T-helper 17 cell (primary cell): Measurements from ENCODE around the gene FAM47A. TPM values are rescaled to one million over a fixed set of nuclear protein-coding genes. Genes with fewer than 3 reads are reported as not detected.

Experiments
- ATAC-seq: fragments of 150-1000 bp; cut with Tn5 transposase; 2 replicates; pipeline ENCODE4 v1.10.0; 2021; ENCODE audit warnings: mild to moderate bottlenecking, moderate library complexity
- DNase-seq, 3 donors: peaks; one replicate each; pipeline versions ENCODE4 v3.0.0 to v3.0.0-alpha.2; 2020 to 2021
- H3K9me3 ChIP-seq: one replicate; pipeline ENCODE4 v1.7.0; 2013; ENCODE audit warnings: low read length, mild to moderate bottlenecking; ENCODE audit not compliant: control insufficient read depth, poor library complexity, severe bottlenecking
- H3K27ac Mint-ChIP-seq: one replicate; pipeline ENCODE4 v1.8.0; 2022; ENCODE audit warnings: mild to moderate bottlenecking, moderate library complexity, mixed read lengths
- H3K27me3 Mint-ChIP-seq: one replicate; pipeline ENCODE4 v1.8.0; 2022; ENCODE audit warnings: mixed read lengths
- H3K36me3 Mint-ChIP-seq: one replicate; pipeline ENCODE4 v1.8.0; 2022; ENCODE audit warnings: low read depth, mixed read lengths
- H3K4me1 Mint-ChIP-seq: one replicate; pipeline ENCODE4 v1.8.0; 2022; ENCODE audit warnings: mild to moderate bottlenecking, mixed read lengths
- H3K4me3 Mint-ChIP-seq: one replicate; pipeline ENCODE4 v1.8.0; 2022; ENCODE audit warnings: mild to moderate bottlenecking, moderate library complexity, mixed read lengths
- total RNA-seq, 4 donors: library from RNA in 2 of 4; stranded (reverse) in 2 of 4; gene quantifications; one replicate each; pipeline ENCODE4 v1.2.3 and lab custom pipeline; 2022 to 2026

Gene FAM47A
- total RNA-seq (not detected), total RNA-seq (lab: John Stamatoyannopoulos, UW) (0 reads per million in 2 donors)

DNA sequence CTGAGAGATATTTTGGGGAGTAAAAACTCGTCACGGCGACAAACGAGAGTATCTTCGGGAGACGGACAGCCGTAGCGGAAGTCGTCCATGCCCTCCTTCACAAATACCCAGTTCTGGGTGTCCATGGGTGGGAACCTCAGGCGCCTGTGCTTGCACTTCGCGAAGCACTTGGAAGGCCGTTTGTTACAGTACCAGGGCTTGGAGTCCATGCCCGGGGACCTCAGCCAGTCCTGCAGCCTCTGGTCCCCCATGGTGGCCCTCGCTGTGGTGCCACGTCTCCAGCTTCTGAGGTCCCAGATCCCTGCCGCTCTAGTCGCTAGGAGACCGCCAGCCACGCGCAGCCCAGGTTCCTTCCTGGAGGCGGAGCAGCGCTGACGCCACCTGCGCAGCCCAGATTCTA, at the start of gene FAM47A:
Gene FAM47A (minus strand): TSS at position 287 of the 400 bp plus-strand sequence. CDS start 36 bp downstream, at position 251.
- H3K27me3 Mint-ChIP-seq, result no peaks in the 10 kb centered on the region
- no peaks in the 10 kb centered on the region for H3K9me3 ChIP-seq
- DNase-seq (no peak), ATAC-seq (no peak)
- no peak within 1 kb of the TSS for H3K4me3 Mint-ChIP-seq
- H3K36me3 Mint-ChIP-seq, result no peaks in the 10 kb centered on the region
- no peaks in the 10 kb centered on the region for H3K4me1 Mint-ChIP-seq
- H3K27ac Mint-ChIP-seq, result no peak within 1 kb of the TSS

- Mint-ChIP-seq H3K4me3 (no peak overlapping the region), H3K4me1 (no peaks in the 10 kb centered on the region), H3K27me3 (no peaks in the 10 kb centered on the region), H3K36me3 (no peaks in the 10 kb centered on the region), H3K27ac (no peak overlapping the region)
- ATAC-seq (no peak), DNase-seq (no peak)
- no peaks in the 10 kb centered on the region for H3K9me3 ChIP-seq
These were observed 15.2 kb upstream of the FAM47A start for GRCh38 chrX:34147345-34147744.

DNA sequence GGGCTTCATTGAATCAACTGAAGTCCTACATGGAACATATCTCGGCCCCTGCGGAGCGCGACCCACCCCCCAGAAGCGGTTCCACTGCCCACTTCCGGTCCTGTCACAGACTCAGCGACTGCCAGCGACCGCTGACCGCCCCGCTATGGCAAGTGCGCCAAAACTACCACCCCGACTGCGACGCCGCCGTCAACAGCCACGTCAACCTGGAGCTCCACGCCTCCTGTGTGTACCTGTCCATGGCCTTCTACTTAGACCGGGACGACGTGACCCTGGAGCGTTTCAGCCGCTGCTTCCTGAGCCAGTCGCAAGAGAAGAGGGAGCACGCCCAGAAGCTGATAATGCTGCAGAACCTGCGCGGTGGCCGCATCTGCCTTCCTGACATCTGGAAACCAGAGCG, 14.8 kb upstream of the FAM47A start:
- H3K9me3 ChIP-seq, result no peaks in the 10 kb centered on the region
- H3K4me1 Mint-ChIP-seq, result no peaks in the 10 kb centered on the region
- no peak overlapping the region for H3K27ac Mint-ChIP-seq
- H3K36me3 Mint-ChIP-seq, result no peaks in the 10 kb centered on the region
- no peak for DNase-seq
- H3K4me3 Mint-ChIP-seq, result no peak overlapping the region
- H3K27me3 Mint-ChIP-seq, result no peaks in the 10 kb centered on the region
- no peak for ATAC-seq

- H3K4me3 Mint-ChIP-seq, result no peak overlapping the region
- H3K36me3 Mint-ChIP-seq, result no peaks in the 10 kb centered on the region
- H3K9me3 ChIP-seq, result no peaks in the 10 kb centered on the region
- no peaks in the 10 kb centered on the region for H3K27me3 Mint-ChIP-seq
- no peaks in the 10 kb centered on the region for H3K4me1 Mint-ChIP-seq
- ATAC-seq (no peak), DNase-seq (no peak)
- no peak overlapping the region for H3K27ac Mint-ChIP-seq
These were observed 12.1 kb upstream of the FAM47A start for GRCh38 chrX:34144246-34144645.

GRCh38 chrX:34140816-34141215, 8.7 kb upstream of the FAM47A start:
- H3K9me3 ChIP-seq, result no peaks in the 10 kb centered on the region
- H3K36me3 Mint-ChIP-seq, result no peaks in the 10 kb centered on the region
- no peak for DNase-seq
- no peak overlapping the region for H3K4me3 Mint-ChIP-seq
- no peaks in the 10 kb centered on the region for H3K27me3 Mint-ChIP-seq
- H3K4me1 Mint-ChIP-seq, result no peaks in the 10 kb centered on the region
- no peak for ATAC-seq
- no peak overlapping the region for H3K27ac Mint-ChIP-seq

DNA sequence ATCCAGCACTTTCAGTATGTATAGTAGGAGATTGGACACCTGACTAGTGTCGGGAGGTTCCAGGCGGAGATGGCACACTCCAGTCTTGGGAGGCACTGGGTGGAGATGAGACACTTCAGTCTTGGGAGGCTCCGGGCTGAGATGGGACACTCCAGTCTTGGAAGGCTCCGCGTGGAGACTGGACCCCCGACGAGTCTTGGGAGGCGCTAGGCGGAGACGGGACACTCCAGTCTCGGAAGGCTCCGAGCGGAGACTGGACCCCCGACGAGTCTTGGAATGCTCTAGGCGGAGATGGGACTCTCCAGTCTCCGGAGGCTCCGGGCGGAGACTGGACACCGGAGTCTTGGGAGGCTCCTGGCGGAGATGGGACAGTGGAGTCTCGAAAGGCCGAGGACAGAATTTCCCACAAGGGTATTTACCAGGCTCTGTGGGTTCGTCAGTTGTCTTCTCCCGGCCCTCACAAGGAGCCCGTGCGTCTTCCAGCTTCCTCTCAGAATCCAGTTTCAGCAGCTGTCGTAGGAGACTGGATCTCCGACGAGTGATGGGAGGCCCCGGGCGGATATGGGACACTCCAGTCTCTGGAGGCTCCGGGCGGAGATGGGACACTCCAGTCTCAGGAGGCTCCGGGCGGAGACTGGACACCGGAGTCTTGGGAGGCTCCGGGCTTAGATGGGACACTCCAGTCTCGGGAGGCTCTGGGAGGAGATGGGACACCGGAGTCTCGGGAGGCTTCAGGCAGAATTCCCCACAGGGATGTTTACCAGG, 952 bp downstream of the FAM47A start:
- no peaks in the 10 kb centered on the region for H3K27me3 Mint-ChIP-seq
- ATAC-seq, result no peak
- DNase-seq, result no peak
- H3K4me3 Mint-ChIP-seq, result no peak overlapping the region
- no peak overlapping the region for H3K27ac Mint-ChIP-seq
- H3K4me1 Mint-ChIP-seq, result no peaks in the 10 kb centered on the region
- no peaks in the 10 kb centered on the region for H3K36me3 Mint-ChIP-seq
- no peaks in the 10 kb centered on the region for H3K9me3 ChIP-seq

GRCh38 chrX:34130501-34130900, 1.6 kb downstream of the FAM47A start:
- no peaks in the 10 kb centered on the region for H3K36me3 Mint-ChIP-seq
- no peaks in the 10 kb centered on the region for H3K27me3 Mint-ChIP-seq
- H3K27ac Mint-ChIP-seq, result no peak overlapping the region
- no peaks in the 10 kb centered on the region for H3K9me3 ChIP-seq
- DNase-seq (no peak), ATAC-seq (no peak)
- H3K4me1 Mint-ChIP-seq, result no peaks in the 10 kb centered on the region
- H3K4me3 Mint-ChIP-seq, result no peak overlapping the region

- ATAC-seq (no peak), DNase-seq (no peak)
- Mint-ChIP-seq H3K4me1 (no peaks in the 10 kb centered on the region), H3K27me3 (no peaks in the 10 kb centered on the region), H3K36me3 (no peaks in the 10 kb centered on the region), H3K27ac (no peak overlapping the region), H3K4me3 (no peak overlapping the region)
- no peaks in the 10 kb centered on the region for H3K9me3 ChIP-seq
These were observed 6.1 kb downstream of the FAM47A start for GRCh38 chrX:34126011-34126410.

GRCh38 chrX:34119122-34119521, 13.0 kb downstream of the FAM47A start:
- Mint-ChIP-seq H3K27me3 (no peaks in the 10 kb centered on the region), H3K4me3 (no peak overlapping the region), H3K36me3 (no peaks in the 10 kb centered on the region), H3K27ac (no peak overlapping the region), H3K4me1 (no peaks in the 10 kb centered on the region)
- ATAC-seq, result no peak
- DNase-seq, result no peak
- H3K9me3 ChIP-seq, result no peaks in the 10 kb centered on the region

DNA sequence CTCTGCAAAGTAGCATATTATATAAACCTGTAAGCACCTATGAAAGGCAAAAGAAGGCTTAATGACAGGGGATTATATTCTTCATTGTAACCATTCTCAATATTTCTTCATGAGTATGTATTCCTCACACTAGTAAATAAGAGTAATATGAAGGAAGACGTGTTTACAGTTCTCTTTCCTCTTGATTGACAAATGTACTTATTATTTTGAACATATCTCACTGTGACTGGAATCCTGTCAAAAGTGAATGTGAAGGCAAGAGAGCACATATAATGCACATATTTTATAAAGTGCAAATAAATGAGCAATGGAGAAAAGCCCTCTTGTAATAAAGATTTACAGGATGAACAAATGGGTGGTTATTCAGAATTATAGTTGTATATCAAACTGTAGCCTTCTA, 19.7 kb downstream of the FAM47A start:
- no peak for ATAC-seq

More for the DNA sequence above, 19.7 kb downstream of the FAM47A start:
- no peak for DNase-seq
- Mint-ChIP-seq H3K4me3 (no peak overlapping the region), H3K27me3 (no peaks in the 10 kb centered on the region), H3K27ac (no peak overlapping the region), H3K4me1 (no peaks in the 10 kb centered on the region), H3K36me3 (no peaks in the 10 kb centered on the region)
- no peaks in the 10 kb centered on the region for H3K9me3 ChIP-seq
